Amniotic stem cell (primary cell): ENCODE measurements around the gene USF3.
"Not testable (repeated sequence)": the region's sequence is repeated elsewhere in the genome, so short reads cannot be mapped to it uniquely, and the experiment has no call there.

Experiments used
- DNase-seq: peaks from one replicate; lab custom pipeline; 2025; lab: John Stamatoyannopoulos, UW

Gene USF3

DNA sequence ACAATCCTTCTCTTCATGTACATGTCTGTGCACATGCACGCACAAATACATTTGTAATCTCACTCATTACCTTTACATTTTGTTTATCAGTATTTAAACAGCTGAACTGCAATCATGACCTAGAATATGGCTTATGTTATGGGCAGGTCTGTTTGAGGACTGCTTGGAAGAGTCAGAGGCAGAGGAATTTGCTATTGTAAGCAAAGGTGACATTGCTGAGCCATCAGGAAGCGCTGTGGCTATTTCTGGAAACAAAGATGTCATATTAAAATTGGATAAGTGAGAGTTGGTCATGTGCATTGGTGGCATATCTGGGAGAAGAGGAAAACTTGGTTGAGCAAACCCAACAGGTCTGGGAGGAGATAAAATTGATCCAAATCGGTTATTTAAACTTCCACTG, 41.6 kb downstream of the USF3 start:
- DNase-seq: no peak

DNA sequence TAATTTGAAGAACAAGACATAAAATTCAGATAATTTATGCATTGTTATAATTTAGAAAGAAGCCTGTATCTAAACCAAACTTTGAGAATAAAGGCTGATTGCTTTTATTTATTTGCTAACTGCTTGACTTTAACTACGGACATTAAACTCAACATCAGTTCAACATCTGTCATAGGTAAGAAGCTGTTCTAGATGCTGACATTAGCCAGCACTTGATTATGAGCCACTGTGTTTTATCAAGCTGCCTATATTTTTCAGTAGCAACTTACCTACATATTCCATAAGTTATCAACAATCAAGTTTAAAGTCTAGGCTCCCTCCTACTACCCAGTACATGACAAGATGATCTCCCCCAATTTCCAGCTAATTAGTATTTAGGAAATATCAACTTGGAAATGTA, 42.1 kb downstream of the USF3 start:
- no peak for DNase-seq

DNA sequence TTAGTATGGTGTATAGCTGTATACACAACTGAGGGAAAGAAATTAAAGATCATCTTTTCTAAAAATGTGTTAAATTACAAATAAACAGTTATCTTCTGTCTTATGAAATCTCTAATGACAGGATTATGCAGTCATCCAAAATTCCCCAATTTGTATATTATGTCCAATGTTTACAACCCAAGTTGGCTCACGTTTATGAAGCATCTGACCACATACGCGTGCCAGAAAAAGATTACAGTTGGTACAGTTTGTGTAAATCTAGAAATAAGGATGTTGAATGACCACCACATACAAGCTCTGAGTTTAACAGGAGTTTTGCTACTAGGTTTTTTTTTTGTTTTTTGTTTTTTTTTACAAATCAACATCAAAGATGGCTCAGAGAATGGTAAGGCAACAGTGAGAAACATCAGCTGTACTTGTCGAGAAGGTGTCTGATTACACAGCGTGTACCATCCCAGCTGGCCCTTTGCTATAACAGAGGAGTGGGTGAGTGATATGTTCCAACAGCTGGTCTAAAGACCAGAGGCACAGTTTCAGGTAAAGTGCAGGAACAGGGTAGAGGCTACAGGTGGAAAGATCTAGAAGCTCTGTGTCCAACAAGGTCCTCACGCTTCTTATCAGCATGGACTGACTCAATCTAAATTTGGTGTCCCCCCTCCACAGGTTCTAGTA, 47.1 kb downstream of the USF3 start:
- no peak for DNase-seq

DNA sequence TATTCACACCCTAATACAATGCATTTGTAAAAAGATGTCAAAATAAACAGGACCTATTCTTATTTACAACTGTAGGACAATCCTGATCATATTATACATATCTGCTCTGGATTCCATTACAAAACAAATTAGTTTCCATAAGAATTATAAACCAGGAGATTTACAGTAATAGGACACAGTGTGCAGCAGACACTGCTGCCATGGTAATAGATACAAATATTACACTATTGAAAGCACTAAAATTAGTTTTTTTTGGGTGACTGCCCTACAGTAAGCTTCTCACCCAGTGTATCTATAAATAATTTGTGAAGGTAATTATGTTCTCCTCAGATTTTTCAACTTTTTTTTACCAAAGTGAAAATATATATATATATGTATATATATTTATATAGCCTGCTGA, 47.9 kb downstream of the USF3 start:
- DNase-seq: no peak

DNA sequence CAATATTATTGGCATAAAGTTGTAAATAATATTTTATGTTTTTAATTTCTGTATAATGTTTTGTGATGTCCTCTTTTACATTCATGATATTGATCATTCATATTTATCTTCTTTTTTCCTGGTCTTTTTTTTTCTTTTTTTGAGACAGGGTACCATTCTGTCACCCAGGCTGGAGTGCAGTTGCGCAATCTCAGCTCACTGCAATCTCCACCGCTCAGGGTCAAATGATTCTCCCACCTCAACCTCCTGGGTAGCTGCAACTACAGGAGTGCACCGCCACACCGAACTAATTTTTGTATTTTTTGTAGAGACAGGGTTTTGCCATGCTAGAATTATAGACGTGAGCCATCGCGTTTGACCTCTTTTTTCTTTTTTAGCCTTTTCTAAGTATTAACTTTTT, 52.9 kb downstream of the USF3 start:
- no peak for DNase-seq

DNA sequence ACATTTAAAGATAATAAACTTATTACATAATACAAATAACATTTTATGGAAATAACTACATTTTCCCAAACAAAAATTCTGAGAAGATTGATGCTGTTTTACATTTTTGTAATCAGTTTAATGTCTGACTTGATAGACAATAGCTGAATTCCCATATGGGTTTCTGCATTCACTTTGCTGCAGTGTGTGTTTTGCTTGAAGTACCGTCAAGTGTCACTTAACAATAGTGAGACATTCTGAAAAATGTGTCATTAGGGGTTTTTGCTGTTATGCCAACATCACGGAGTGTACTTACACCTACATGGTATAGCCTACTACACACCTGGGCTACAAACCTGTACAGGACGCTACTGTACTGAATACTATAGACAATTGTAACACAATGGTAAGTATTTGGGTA, 57.5 kb downstream of the USF3 start:
- no peak for DNase-seq

DNA sequence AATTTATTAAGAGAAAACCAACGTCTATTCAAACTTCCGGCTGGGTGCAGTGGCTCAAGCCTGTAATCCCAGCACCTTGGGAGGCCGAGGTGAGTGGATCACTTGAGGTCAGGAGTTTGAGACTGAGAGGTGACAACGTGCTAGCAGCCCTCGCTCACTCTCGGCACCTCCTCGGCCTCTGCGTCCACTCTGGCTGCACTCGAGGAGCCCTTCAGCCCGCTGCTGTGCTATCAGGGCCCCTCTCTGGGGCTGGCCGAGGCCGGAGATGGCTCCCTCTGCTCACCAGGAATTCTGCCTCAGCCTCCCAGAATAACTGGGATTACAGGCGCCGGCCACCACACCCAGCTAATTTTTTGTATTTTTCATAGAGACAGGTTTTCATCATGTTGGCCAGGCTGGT, 58.7 kb downstream of the USF3 start:
- DNase-seq: no peak

DNA sequence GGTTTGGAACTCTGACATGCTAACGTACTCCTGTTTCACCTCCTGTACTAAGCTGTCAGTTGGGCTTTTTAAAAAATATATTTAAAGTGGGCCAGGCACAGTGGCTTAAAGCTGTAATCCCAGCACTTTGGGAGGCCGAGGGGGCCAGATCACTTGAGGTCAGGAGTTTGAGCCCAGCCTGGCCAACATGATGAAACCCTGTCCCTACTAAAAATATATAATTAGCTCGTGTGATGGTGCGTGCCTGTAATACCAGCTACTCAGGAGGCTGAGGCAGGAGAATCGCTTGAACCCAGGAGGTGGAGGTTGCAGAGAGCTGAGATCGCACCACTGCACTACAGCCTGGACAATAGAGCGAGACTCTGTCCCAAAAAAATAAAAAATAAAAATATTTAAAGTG, 60.4 kb downstream of the USF3 start:
- DNase-seq: not testable (repeated sequence)

DNA sequence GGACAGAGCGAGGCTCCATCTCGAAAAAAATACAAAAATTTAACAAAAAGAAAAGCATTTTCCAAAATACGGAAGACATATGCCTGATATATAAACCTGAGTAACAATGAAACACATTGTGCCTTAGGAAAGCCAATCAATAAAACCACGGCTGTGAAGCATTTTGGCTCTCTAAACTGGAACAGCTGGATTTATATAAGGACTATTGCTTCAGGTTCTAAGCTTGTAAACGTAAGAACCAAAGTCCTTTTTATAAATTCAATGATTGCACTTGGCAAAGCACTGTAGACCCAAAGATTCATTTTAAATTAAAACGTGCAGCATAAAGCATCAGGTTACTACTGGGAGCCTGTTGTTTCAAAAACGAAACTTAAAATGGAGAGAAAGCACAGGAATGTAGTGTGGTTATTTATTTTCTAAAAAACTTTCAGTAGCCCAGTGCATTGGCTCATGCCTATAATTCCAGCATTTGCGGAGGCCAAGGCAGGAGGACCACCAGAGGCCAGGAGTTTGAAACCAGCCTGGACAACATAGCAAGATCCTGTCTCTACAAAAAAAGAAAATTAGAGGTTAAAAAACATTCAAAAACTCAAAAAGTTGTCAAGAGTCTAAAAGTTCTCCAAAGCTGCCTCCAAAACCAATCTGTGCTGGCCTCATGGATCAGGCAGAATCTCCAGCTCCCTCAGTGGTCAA, 61.5 kb downstream of the USF3 start:
- no peak for DNase-seq

DNA sequence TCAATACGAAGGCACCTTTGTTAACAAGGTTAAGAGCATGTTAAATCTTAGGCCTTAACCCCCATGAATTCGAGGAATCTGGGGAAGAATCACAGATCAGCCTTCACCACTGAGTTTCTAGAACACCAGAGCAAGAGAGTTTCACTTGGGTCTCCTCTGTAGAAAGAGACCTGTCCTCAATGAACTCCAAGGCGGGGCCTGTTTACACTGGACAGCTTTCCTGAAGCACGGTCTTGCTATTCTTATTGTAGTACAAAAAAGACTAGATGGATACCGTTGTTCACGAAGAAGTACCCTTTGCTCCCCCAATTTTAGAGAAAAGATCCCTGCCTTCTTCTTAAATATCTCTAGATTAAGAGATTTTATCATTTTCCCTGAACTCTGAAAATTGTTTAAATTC, 64.9 kb downstream of the USF3 start:
- no peak for DNase-seq

DNA sequence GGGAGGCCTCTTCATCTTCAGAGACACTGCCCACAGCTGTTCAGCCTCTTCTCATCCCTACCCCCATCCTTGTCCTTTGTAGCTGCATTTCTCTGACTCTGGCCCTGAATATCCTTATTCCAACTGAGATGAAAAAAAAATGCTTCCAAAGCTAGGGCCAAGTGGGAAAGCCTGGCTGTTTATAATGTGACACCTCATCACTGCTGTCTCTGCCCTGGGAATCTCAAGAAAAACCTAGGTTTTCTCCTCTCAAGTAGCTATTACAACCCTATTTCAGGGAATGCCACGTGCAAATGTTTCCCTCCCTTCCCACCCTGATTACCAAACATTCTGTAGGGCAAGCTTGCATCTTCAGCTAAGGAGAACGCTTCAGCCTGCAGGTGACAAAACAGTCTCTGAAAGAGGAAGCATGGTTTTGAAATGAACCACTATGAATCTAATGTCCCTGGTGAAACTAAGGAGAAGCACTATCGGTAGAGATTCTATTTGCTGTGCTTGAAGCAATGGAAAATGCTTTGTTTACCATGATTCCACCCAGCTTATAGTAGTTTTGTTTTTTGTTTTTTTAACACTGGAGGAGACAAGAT, 65.4 kb downstream of the USF3 start:
- DNase-seq: no peak

DNA sequence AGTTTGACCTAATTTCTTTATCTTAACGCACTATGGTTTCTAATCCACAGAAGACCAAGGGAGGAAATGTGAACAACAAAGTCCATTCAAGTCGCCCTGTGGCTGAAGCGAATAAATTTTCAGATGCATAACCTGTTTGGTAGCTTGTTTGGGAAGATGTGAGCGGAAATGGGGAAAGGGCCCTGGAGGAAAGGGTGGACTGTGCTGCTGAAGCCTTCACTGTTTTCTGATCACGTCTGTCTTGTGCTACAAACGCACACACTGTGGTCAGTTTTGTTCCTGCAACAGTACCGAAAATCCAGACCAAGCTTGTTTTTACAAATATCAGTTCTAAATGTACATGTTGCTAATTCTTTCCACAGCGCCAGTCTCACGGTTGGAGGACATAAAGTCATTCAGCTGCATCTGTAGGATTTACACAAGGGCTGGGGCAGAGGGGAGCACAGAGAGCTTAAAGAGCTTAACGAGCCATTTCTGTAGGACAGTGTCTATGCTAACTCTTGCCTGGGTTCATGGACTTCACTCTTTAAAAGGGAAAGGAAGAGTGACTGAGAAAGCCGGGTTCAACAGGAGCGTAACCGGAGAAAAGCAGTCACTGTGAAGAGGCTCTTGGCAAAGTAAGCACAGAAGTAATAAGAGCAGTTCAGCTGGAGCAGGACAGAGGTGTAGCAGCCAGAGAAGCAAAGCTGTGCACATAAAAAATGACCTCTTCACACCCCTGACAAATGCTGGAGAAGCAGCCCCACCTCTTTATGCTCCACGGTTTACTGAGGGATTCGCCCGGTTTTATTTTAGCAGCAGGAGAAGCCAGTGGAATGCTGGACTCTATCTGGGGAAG, 66.6 kb downstream of the USF3 start:
- DNase-seq: no peak

DNA sequence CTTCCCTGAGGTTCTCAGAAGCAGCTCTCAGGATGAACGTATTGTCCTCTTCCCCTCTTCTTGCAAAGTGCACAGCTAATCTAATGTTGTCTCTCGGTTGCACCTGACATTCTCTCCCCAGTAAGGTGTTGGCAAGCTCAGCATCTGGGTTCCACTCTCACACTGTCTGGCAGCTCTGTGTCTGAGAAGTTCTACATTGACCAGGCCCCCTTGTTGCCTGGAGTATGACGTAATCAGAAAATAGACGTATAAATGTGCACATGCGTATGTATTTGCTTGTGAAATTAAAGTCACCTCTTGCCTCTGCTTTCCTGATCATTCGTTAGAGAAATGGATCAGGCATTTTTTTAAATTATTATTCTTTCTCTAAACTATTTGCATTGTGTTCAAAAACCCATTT, 67.7 kb downstream of the USF3 start:
- no peak for DNase-seq

DNA sequence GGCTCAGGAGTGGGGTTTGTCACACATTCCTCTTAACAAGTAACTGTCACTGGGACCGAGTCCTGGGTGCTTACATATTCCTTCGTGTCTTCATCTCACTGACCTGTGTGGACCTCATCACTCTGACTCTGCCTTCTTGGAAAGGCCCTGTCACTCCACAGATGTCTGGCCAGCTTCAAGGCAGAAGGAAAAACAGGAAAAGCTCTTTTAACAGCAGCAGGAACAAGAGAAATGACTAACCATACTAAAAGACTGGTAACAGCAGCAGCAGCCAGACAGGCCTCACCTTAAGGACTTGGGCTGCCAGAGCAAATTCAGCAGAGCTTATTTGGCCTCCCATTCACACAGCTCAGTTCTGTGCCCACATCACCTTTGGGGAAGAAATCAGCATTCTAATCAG, 68.1 kb downstream of the USF3 start:
- no peak for DNase-seq

DNA sequence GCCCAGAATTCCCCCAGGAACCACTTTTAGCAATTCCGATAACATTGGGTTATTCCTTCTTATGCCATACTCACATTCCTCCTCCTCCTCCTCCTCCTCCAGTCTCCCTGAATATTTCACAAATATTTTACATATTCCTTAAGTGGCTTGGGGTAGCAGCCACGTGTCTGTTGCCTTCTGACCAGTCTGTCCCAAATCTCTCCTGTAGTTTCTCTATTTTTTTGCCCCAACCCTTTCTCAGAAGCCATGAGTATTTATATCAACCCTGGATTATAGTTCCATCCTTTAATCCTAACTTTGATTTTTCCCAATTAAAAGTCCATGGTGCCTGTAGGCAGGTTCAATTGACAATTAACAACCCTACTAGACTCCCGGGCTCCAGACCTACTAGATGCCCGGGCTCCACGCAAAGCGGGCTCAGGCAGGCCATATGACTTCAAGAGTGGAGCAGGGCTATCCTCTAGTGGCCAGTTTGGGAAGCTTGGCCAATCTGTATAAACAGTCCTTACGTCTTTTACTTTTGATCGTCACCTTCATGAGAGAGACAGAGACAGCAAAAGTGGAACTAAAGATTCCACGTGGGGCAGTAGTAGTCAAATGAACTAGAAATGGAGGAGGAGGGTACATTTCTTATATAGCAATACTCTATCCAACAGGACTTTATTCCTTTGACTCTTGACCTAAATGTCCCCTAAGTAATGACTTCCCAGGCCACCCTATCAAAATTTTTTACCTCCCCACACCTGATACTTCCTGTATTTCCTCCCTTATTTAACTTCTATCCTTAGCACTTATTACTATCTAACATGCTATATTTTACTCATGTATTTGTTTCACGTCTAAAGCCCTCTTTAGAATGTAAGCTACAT, 69.7 kb downstream of the USF3 start:
- peak; percentile 48 for DNase-seq

DNA sequence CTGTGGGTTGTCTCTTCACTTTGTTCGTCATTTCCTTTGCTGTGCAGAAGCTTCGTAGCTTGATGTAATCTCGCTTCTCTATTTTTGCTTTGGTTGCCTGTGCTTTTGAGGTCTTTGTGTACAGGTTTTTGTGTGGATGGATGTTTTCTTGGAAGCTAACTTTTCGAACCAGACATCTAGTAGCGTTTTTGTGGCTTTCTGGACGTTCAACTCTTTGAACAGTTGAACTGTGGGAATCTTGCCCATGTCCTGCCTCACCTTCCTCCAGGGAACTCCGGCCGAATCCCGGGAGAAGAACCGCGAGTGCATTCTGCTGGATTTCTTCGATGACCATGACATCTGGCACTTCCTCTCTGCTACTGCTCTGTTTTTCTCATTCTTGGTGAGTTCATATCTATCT, 70.6 kb downstream of the USF3 start:
- no peak for DNase-seq

DNA sequence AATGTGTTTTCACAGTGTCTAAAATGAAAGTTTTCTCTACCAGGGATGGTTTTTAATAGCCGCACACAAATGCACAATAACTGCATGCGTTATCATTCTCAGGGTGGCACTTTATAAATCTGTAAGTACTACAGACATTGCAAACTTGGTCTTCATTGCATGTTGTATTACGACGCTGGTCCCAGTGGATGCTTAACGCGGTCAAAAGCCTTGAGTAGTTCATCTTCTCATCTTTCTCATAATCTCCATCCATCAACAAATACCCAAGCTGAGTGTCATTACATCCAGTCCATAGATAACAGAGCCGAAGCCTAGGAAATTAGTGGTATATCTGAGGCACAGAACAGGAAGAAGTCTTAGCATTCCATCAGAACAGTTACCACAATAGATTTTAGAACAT, 72.6 kb downstream of the USF3 start:
- DNase-seq: no peak

DNA sequence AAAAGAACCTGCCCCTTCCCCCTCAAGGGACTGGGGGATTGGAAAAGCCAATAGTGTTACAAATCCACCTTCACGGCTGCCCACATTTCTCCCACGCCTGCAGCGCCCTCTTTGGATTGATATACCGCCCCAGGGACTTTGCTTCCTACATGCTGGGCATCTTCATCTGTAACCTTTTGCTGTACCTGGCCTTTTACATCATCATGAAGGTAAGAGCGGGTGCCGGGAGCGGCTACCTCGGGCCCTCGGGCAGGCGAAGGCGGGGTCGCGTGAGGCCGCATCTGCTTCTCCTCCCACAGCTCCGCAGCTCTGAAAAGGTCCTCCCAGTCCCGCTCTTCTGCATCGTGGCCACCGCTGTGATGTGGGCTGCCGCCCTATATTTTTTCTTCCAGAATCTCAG, 73.1 kb downstream of the USF3 start:
- no peak for DNase-seq

DNA sequence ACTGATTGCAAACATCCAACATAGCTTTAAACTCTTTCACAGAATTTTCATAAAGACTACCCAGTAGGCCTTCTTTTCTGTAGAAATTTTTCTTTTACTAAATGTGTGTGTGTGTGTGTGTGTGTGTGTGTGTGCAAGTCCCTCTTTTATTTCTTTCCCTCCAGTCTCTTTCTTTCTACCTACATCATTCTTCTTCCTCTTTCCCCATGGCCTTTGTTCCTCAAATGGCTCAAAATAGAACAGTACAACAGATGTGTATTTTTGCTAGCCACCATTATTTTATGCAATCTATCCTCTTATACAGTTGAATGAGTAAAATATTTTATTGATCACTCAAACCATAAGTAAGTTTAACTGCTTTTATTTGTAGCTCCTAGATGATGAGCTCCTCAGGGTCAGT, 76.4 kb downstream of the USF3 start:
- no peak for DNase-seq

DNA sequence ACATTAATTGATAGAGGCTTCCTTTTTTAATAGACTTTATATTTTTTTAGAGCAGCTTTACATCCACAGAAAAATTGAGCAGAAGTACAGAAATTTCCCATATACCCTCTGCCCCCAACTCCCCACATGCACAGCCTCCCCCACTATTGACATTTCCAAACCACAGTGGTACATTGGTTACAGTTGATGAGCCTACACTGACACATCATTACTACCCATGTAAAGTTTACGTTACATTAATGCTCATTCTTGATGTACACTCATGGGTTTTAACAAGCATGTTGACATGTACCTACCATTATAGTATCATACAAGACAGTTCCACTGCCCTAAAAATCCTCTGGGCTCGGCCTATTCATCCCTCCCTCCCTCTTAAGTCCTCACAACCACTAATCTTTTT, 78.7 kb downstream of the USF3 start:
- no peak for DNase-seq

DNA sequence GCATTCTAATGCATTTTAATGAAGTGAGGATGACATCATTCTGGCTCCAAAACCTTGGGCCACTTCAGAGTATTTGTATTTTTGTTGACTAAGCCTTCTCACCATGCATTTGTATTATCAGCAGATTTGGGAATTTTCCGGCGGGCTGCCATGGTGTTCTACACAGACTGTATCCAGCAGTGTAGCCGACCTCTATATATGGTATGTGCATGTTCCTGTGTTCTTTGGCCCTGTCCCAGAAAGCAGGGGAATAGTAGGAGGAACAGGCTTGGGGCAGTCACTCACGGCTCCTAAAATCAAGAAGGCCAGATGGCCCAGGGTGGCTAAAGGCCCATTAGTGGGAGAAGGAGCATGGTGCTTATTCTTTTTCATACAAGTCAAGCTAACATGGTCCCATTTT, 80.5 kb downstream of the USF3 start:
- DNase-seq: no peak

DNA sequence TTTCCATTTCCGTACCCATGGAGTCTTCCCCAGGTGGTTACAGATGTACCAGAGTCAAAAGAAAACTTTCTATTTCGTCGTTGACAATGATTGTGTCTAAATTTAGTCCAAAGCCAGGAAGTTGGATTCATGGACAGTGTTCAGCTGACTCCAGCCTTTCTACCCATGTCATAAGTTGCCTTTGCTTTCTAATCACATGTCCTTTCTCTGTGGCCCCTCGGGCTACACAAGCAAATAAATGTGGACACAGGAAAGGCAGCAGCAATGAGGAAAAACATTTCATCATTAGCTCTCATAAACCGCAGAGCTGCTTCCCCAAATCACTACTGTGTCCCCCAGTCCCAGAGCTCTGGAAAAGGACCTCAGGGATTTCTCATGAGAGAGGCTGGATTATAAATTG, 82.0 kb downstream of the USF3 start:
- no peak for DNase-seq
